Bronchial epithelial cell (primary cell): ENCODE data around the gene TOM1L1. TPM values are rescaled to one million over a fixed set of nuclear protein-coding genes. Genes with fewer than 3 reads are reported as not detected.
A peak's percentile ranks its signal among the peaks of the same experiment; 100 is the strongest.

Experiments used
- DNase-seq: peaks from one replicate; pipeline ENCODE4 v3.0.0-alpha.2; 2010; ENCODE audit warnings: low read depth
- FAIRE-seq: peaks from 2 replicates; lab custom pipeline; 2011; peaks lifted over from hg19 to GRCh38; lab: Jason Lieb, UNC
- H3K27me3 ChIP-seq: 2 replicates; pipeline ENCODE4 v1.5.1; 2011; ENCODE audit warnings: low read length; ENCODE audit not compliant: control insufficient read depth, insufficient read depth
- H3K36me3 ChIP-seq: 2 replicates; pipeline ENCODE4 v1.5.1; 2011; ENCODE audit warnings: low read length; ENCODE audit not compliant: control insufficient read depth, insufficient read depth
- H3K4me3 ChIP-seq: 2 replicates; pipeline ENCODE4 v1.5.1; 2011; ENCODE audit warnings: mild to moderate bottlenecking, low read depth, low read length, control low read depth
- CTCF ChIP-seq: IDR thresholded peaks from 2 replicates; pipeline ENCODE4 v1.5.1; 2011; ENCODE audit warnings: mild to moderate bottlenecking, moderate library complexity, low read length, control low read depth, inconsistent platforms; ENCODE audit not compliant: insufficient read depth, severe bottlenecking
- total RNA-seq: library from RNA; depleted of rRNA; stranded (reverse); fragments of >200 nt; gene quantifications from 2 replicates; pipeline ENCODE4 v1.2.1, GENCODE V29; 2014

The TOM1L1 gene
- total RNA-seq, 1 donor from 2014 or later, result 60.3 TPM

- H3K36me3 ChIP-seq, result peaks cover 3% of the 10 kb centered on the region
- DNase-seq (peak; percentile 93), FAIRE-seq (peak; percentile 86)
Observed at GRCh38 chr17:54901230-54901822, 674 bp downstream of the TOM1L1 start.

GRCh38 chr17:54902017-54902416 is 1.4 kb downstream of the TOM1L1 start:
- peaks cover 5% of the 10 kb centered on the region for H3K36me3 ChIP-seq
- peak overlapping the region; percentile 83 for H3K4me3 ChIP-seq
- H3K27me3 ChIP-seq, result no peaks in the 10 kb centered on the region
- no peak for TF ChIP-seq CTCF
- DNase-seq, result no peak
- no peak for FAIRE-seq

More at GRCh38 chr17:54901230-54901822, 674 bp downstream of the TOM1L1 start:
- TF ChIP-seq CTCF, result no peak
- Histone ChIP-seq H3K27me3 (no peaks in the 10 kb centered on the region), H3K4me3 (peak overlapping the region; percentile 83)

- TF ChIP-seq CTCF, result no peak
- peaks cover 6% of the 10 kb centered on the region for H3K36me3 ChIP-seq
- H3K27me3 ChIP-seq, result no peaks in the 10 kb centered on the region
- DNase-seq (no peak), FAIRE-seq (no peak)
- no peak overlapping the region for H3K4me3 ChIP-seq
Observed at GRCh38 chr17:54902611-54903010, 2.0 kb downstream of the TOM1L1 start.

GRCh38 chr17:54903375-54903774 is 2.7 kb downstream of the TOM1L1 start:
- H3K36me3 ChIP-seq, result peaks cover 9% of the 10 kb centered on the region
- TF ChIP-seq CTCF, result no peak
- DNase-seq, result no peak
- H3K4me3 ChIP-seq, result no peak overlapping the region
- H3K27me3 ChIP-seq, result no peaks in the 10 kb centered on the region
- FAIRE-seq, result no peak

- H3K27me3 ChIP-seq, result no peaks in the 10 kb centered on the region
- DNase-seq (no peak), FAIRE-seq (no peak)
- peaks cover 9% of the 10 kb centered on the region for H3K36me3 ChIP-seq
- H3K4me3 ChIP-seq, result no peak overlapping the region
- no peak for TF ChIP-seq CTCF
Observed at GRCh38 chr17:54906683-54907082, 6.0 kb downstream of the TOM1L1 start.

GRCh38 chr17:54907376-54907775 is 6.7 kb downstream of the TOM1L1 start:
- H3K27me3 ChIP-seq, result no peaks in the 10 kb centered on the region
- peaks cover 9% of the 10 kb centered on the region for H3K36me3 ChIP-seq
- DNase-seq (no peak), FAIRE-seq (no peak)
- no peak for TF ChIP-seq CTCF
- no peak overlapping the region for H3K4me3 ChIP-seq
